ENCODE measurements around the gene SRRM3.
"Not testable (repeated sequence)": the region's sequence is repeated elsewhere in the genome, so short reads cannot be mapped to it uniquely, and the experiment has no call there.

The SRRM3 gene, protein sequence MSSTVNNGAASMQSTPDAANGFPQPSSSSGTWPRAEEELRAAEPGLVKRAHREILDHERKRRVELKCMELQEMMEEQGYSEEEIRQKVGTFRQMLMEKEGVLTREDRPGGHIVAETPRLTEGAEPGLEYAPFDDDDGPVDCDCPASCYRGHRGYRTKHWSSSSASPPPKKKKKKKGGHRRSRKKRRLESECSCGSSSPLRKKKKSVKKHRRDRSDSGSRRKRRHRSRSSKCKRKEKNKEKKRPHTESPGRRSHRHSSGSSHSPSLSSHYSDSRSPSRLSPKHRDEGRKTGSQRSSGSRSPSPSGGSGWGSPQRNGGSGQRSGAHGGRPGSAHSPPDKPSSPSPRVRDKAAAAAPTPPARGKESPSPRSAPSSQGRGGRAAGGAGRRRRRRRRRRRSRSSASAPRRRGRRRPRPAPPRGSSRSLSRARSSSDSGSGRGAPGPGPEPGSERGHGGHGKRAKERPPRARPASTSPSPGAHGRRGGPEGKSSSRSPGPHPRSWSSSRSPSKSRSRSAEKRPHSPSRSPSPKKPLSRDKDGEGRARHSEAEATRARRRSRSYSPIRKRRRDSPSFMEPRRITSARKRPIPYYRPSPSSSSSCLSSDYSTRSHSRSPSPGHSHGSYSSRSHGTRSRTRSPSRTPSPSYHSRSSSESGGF

DNA sequence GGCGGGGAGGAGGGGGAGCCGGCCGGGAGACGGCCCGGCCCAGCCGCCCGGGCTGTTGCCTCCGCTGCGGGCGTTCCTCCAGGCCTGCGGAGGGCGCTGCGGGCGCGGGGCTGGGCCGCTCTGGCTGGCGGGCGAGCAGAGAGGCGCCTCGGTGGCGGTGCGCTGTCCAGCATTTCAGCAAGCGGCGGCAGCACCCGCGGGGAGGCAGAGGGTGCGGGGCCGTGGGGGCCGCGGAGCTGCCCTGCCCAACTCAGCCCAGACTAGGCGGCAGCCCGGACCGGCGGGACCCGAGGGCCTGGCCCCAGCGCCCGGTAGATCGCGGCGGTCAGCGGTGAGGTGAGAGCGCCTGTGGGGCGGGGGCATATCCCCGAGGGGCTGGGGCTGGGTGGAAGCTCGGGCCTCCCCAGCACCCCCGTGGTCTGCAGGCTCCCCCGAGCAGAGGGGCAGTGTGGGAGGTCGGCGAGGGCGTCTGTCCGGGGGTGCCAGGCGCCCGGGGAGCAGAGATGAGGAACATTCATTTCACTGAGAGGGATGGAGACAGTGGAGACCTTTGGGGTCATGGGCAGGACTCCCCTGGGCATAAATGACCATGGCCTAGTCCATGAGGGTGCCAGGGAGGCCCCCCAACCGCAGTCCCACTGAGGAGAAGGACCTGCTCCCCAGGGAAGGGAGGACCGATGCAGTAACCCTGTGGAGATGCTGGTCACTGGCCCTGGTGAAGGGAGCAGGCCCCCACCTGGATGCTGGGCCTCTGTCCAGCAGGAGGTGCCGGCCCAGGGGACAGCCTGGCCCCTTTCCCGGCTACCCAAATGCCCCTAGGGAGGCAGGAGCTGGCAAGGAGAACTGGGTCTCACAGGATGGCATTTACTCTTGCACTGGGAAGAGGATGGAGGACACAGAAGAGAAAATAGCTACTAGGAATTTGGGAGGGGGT is at the start of gene SRRM3:
TSS of gene SRRM3 (plus strand) at position 165 of the 934 bp plus-strand sequence. CDS start 33,171 bp downstream, outside the sequence.
- DNase-seq, result peak; percentile 82 to 88

DNA sequence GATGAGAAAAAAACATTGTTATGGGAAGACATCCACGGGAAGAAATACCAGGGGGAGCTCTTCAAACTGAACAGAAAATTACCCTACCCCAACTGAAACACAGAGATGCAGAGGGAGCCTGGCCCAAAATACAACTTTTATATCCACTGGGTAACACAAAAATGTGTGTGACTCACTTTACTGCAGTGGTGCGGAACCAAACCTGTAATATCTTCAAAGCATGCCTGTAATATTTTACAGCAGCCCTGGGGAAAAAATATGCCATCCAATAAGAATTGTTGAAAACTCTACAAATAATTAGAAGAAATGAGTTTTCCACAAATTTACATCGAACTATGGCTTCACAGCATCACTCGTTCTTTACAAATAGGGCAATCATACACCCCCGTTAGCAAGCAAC is 49.8 kb upstream of the SRRM3 start:
- no peak for DNase-seq

DNA sequence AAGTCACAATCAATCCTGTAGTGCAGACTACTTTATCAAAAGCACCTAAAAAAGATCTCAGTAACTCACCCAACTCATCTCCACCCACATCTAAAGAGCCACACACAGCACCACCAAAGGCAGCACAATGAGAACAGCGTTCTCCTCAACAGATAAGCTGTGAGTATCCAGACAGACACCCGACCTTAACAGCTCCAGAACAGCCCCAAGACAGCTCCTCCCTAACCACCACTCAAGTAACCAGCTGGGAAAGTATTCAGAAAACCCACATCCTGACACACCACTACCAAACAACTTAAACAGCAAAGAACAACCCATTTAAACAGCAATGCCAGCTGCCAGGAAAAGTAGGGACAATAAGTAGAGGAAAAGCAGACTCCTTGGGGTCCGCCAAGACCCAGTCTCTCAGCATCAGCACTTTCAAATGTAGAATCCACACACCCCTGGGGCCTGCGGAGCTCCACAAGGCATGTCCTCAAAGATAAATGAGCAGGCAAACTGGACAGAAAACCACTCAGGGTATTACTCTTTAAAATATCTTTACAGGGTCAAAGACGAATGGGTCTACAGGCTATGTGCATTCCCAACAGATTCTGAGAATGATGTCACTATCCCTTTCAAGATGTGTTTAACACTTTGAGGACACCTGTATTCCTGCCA is 48.0 kb upstream of the SRRM3 start:
- not testable (repeated sequence) for DNase-seq

DNA sequence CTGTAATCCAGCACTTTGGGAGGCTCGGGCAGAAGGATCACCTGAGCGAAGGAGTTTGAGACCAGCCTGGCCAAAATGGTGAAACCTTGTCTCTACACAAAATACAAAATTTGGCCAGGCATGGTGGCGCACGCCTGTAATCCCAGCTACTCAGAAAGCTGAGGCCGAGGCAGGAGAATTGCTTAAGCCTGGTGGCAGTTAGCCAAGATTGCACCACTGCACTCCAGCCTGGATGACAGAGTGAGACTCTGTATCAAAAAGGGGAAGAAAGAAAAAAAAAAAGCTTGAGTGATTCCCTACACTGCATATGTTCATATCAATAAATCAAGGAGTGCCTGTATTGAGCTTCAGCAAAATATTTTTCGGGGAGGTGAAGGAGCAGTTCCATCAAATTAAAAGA is 45.8 kb upstream of the SRRM3 start:
- no peak for DNase-seq

DNA sequence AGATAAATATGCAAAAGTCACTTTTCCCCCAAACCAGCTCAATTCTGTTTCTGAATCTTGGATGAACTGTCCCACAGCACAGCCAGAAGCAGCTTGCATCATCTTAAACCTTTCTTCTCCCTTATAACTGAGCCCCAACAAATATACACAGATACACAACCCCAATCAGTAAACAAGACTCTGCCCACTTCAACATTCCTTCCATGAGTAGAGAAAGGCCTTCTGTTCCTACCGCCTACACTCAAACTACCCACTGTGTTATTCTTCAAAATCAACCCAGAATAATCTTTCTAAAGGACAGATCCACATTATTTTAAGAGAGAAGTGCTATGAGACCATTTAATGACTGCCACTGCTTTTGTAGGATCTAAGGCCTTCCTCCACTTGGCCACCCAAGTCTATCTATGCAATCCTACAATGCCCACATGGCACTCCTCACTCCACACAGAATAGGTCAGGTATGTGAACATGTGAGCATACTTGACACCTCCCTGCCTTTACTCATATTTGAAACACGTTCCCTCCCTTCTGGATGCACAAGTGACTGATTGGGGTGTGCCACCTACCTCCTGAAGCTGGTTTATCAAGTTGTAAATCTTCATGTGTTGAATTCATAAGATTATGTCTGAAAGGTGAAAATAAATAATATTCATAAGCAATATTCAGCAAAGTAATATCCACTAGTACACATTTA is 44.6 kb upstream of the SRRM3 start:
- not testable (repeated sequence) for DNase-seq

DNA sequence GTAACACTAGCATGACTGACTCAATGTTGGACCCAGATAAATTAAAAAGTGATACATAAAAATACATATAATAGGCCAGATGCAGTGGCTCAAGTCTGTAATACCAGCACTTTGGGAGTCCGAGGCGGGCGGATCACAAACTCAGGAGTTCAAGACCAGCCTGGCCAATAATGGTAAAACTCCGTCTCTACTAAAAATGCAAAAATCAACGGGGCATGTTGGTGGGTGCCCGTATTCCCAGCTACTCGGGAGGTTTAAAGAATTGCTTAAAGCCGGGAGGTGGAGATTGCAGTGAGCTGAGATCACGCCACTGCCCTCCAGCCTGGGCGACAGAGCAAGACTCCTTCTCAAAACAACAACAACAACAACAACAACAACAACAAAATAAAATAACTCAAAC is 43.3 kb upstream of the SRRM3 start:
- DNase-seq, result not testable (repeated sequence)

DNA sequence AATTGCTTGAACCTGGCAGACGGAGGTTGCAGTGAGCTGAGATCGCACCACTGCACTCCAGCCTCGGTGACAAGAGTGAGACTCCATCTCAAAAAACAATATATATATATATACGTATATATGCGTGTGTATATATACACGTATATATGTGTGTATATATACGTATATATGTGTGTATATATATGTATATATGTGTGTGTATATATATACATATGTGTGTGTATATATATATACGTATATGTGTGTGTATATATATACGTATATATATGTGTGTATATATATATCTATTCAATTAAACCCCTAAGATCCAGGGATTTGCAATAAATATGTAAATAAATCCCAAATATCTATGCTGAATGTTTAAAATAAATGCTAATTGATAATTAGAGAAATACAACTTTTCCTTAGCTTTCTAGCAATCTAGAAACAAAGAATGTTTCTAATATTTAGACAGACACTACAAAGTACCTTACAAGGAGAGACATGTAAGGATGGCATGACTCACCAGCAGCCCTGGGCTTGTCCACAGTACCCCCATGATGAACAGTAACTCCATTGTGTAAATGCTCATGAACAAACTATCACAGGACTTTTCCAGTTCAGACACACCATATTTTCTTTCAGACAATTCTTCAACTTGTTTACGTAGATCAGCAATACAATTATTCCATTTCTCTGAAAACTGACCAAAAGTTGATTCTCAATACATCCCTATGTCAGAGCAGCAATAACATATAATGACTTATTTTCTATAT is 39.1 kb upstream of the SRRM3 start:
- DNase-seq, result not testable (repeated sequence)

DNA sequence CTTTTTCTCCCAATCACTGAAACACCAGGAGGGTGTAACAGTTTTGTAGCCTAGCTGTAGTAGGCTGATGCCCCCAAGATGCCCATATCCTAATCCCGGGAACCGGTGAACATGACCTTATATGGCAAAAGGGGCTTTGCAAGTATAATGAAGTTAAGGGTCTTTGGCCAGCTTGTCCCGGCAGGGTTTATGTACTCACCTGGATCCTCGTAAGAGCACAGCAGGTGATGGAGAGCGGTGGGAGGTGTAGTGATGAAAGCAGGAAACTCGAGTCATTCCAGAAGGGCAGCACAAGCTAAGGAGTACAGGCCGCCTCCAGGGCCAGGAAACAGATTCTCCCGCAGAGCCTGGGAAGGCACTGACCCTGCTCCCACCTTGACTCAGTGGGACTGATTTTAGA is 37.9 kb upstream of the SRRM3 start:
- DNase-seq, result peak; percentile 68 to 86

DNA sequence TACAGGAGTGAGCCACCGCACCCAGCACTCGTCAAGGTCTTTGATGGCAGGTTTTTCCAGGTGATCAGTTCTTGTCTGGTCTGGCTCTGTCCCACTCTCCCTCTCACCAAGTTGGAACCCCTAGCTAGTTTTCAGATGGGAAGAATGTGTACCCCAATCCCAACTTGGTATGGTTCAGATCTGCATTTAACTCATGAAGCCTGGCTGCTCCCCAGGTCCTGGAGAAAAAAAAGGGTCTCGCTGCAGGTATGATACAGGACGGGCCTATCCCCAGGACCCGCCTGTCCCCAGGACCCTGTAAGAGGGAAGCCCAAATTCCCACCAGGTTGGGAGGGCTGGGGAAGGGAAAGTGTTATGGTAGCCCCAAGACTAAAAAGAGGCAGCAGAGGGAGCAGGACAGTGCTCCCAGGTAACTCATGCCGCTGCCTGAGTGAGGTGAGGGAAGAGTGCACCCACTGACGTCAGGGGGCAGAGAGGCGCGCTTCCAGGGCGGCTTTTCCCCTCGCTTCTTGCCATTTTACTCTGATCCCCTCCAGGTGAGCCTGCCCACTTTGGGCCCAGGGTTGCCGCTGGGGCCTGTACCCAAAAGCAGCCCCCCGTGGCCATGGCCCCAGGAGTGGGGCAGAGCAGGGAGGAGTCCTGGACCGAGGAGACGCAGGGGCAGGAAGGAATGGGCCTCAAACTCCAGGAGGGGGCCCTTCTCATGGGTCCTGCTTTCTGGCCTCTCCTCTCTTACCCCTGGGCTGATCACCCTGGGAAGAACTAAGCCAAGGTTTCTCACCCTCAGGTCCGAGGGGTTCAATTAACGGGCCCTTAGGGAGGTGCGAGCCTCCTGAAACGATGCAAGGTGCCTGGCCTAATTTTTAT is 36.4 kb upstream of the SRRM3 start:
- DNase-seq, result no peak

DNA sequence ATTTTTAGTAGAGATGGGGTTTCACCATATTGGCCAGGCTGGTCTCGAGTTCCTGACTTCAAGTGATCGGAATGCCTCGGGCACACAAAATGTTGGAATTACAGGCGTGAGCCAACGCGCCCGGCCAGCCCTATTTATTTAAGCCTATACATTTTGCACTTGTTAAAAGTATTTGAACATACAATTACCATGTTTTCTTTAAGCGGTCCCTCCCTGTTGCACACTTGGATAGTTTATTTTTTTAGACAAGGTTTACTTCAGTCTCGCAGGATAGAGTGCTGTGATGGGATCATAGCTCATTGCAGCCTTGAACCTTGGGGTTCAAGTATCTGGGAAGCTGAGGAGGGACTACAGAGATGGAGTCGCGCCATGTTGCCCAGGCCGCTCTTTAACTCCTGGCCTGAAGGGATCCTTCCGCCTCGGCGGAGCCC is 35.7 kb upstream of the SRRM3 start:
- DNase-seq, result no peak

DNA sequence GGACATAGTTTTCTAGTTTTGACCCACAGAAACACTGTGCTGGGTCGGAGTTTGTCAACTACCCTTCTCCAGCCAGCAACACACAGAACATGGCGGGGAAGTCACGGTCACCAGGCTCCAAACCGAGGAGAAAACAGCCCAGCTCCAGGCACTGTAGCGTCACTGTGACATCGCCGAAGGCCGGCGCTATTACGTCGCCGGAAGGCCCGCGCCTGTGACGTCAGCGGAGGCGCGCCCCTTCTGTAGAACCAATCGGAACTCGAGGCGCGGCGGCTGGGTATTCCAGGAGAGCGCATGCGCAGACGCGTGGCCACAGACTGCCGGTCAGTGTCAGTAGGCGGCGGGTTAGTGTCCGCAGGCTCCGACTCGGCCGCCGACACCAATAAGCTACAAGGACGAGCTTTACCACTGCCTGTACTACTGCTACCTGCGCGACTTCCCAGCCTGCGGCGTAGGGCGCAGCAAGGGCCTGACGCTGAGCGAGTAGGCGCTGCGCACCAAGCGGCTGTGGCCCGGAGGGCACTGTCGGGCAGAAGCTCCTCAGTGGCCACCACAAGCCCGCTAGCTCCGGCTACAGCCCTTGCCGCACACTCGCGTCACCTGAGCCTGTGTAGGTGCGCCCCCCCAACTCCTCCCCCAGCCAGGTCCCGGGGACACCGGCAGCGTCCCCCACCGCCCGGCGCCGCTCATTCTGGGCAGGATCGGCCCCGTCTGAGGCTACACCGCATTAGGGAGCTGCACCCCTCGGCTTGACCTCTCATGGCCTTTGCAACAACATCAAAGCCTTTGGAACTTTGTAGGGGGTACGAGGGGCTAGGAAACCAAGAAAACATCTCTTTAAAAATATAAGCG is 35.1 kb upstream of the SRRM3 start:
- DNase-seq, result peak; percentile 97 to 98

DNA sequence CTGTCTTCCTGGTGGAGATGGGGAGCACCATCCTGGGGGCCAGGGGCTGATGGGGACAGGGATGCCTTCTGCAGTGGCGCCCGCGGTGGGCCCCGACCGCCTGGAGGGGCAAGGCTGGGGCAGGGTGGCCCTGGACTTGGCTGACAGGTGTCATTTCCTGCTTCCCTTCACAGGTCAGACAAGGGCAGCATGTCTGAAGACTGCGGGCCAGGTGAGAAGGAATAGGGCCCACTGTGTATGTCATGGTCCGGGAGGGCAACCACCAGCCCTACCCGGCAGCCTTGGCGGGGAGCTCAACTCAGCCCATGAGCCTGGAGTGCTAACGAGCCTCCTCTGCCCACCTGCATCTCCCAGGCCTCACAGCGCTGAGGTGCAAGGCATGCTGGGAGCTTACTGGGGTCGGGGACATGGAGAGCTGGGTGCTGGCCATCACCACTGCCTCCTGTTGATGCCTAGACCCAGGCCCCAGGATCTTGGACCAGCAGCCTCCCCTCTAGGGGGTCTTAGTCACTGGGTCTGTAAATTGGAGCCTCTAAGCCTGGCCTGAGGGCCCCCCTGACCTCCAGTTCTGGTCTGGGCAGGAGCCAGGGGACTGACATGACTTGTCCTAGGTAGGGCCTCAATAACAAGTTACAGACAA is 28.0 kb upstream of the SRRM3 start:
- DNase-seq, result no peak

DNA sequence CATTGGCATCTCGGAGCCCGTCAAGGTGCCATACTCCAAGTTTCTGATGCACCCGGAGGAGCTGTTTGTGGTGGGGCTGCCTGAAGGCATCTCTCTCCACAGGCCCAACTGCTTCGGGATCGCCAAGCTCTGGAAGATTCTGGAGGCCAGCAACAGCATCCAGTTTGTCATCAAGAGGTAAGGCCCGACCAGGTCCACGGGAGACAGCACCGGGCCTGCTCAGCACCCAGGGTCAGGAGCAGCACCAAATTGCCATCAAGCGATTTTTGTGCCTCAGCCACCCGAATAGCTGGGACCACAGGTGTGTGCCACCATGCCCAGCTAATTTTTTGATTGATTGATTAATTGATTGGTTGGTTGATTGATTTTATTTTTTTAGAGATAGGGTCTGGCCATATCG is 24.7 kb upstream of the SRRM3 start:
- not testable (repeated sequence) for DNase-seq

DNA sequence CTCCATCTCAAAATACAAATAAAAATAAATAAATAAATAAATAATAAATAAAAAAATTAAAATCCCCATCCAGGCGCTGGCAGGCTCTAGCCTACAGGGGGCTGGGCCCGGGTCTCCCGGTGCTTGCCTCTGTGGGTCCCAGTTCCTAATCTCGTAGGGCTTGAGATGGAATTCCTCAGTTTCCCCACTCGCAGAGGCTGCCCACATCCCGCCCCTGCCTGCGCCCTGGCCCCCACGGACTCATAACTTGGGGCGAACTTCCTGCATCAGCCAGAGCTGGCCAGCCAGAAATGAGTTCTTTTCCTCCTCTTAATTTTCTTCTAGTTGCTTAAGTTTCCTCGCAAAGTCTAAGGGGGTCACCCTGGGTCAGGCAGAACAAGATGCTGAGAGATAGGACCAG is 22.0 kb upstream of the SRRM3 start:
- DNase-seq, result no peak

DNA sequence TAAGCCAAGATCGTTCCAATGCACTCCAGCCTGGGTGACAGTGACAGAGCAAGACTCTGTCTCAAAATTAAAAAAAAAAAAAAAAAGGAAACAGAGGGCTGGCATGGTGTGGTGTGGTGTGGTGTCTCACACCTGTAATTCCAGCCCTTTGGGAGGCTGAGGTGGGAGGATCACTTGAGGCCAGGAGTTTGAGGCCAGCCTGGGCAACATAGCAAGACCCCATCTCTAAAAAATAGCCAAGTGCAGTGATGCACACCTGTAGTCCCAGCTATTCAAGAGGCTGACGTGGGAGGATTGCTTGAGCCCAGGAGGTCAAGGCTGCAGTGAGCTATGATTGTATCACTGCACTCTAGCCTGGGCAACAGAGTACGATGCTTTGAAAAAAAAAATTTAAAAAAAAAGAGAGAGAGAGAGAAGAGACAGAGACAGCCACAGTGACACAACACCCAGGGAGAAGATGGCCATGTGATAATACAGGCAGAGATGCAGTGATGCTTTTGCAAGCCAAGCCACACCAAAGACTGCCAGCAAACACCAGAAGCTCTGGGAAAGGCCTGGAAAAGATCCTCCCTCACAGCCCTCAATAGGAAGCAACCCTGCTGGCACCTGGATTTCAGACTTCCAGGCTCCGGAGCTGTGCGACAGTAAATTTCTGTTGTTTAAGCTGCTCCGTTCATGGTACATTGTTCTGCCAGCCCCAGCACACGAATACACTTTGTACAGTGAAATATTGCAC is 19.3 kb upstream of the SRRM3 start:
- DNase-seq, result no peak

DNA sequence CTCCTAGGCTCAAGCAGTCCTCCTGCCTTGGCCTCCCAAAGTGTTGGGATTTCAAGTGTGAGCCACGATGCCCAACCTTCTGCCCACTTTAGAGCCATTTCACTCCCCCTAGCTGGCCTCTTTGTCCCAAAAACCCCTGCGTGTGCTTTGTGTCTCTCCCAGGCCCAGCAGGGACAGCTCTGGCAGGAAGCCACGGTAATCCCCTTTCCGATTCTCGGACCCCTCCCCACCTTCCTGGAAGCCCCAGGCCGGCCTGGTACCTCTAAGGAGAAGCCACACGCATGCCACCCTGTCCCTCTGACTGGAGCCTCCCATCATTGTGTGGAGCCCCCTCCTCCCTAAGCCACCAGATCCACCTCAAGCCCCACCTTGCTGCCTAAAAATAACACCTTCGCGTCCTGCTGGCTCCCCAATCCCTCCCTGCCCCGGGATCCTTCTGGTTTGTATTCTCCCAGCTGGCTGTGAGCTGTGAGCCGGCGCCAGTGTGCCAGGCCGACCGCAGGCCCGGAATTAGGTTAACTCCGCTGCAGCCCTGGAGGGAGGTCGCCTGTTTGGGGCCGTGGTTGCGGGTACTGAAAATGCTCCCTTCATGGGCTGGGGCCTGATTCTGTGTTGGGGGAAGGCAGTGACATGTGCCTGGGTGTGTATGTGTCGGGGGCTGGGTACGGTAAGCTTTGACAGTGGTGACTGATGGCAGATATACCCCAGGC is 16.4 kb upstream of the SRRM3 start:
- no peak for DNase-seq

DNA sequence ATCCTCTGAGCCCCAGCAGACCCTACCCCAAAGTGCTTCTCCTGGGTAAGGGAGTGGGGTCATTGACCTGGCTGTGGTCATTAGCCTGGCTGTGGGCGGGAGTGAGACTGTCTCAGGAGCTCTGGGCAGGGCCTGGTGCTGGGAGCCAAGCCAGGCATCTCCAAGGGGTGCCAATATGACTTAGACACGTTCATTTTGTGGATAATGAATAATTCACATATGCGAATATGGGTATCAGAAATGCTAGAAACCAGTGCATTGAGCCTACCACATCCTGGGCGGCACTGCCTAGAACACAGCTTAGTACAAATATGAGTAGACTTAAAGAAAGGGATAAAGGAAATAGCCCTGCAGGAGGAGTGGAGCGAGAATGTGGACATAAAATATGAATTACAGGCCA is 14.4 kb upstream of the SRRM3 start:
- no peak for DNase-seq

Data from NCI-H2081 (cell line).